ENCODE measurements around the gene AXIN1.
A peak's percentile ranks its signal among the peaks of the same experiment; 100 is the strongest.

Gene AXIN1

DNA sequence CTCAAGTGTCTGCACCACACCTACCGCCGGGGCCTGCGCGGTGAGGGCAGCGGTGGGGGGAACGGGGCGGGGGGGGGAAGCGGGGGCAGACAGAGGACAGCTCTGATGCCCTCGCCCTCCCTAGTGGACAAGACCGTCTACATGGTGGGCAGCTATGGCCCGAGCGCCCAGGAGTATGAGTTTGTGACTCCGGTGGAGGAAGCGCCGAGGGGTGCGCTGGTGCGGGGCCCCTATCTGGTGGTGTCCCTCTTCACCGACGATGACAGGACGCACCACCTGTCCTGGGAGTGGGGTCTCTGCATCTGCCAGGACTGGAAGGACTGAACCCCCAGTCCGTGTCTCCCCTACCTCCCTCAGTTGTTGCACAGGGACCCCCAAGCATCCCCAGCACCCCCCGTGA is 70.0 kb downstream of the AXIN1 start:
- peaks cover 24% of the 10 kb centered on the region for H3K27me3 ChIP-seq (ENCODE audit: insufficient read depth, poor library complexity, severe bottlenecking)
- no peak overlapping the region for H3K4me3 ChIP-seq (ENCODE audit: severe bottlenecking)
- H3K27ac ChIP-seq (ENCODE audit: poor library complexity, severe bottlenecking): no peak overlapping the region
- TF ChIP-seq, protein P1, sequence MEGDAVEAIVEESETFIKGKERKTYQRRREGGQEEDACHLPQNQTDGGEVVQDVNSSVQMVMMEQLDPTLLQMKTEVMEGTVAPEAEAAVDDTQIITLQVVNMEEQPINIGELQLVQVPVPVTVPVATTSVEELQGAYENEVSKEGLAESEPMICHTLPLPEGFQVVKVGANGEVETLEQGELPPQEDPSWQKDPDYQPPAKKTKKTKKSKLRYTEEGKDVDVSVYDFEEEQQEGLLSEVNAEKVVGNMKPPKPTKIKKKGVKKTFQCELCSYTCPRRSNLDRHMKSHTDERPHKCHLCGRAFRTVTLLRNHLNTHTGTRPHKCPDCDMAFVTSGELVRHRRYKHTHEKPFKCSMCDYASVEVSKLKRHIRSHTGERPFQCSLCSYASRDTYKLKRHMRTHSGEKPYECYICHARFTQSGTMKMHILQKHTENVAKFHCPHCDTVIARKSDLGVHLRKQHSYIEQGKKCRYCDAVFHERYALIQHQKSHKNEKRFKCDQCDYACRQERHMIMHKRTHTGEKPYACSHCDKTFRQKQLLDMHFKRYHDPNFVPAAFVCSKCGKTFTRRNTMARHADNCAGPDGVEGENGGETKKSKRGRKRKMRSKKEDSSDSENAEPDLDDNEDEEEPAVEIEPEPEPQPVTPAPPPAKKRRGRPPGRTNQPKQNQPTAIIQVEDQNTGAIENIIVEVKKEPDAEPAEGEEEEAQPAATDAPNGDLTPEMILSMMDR (IDR thresholded peaks at IDR 0.05; ENCODE audit: poor library complexity, severe bottlenecking): no peak
- ATAC-seq (ENCODE audit: low read depth) (no peak), DNase-seq (ENCODE audit: low spot score) (no peak)
- peaks cover 5% of the 10 kb centered on the region; the same call in 1 of the 2 replicates for H3K36me3 ChIP-seq (ENCODE audit: low read depth)
- no peaks in the 10 kb centered on the region for H3K9me3 ChIP-seq (ENCODE audit: severe bottlenecking)
- no peaks in the 10 kb centered on the region for H3K4me1 ChIP-seq (ENCODE audit: insufficient read depth, poor library complexity, severe bottlenecking)

DNA sequence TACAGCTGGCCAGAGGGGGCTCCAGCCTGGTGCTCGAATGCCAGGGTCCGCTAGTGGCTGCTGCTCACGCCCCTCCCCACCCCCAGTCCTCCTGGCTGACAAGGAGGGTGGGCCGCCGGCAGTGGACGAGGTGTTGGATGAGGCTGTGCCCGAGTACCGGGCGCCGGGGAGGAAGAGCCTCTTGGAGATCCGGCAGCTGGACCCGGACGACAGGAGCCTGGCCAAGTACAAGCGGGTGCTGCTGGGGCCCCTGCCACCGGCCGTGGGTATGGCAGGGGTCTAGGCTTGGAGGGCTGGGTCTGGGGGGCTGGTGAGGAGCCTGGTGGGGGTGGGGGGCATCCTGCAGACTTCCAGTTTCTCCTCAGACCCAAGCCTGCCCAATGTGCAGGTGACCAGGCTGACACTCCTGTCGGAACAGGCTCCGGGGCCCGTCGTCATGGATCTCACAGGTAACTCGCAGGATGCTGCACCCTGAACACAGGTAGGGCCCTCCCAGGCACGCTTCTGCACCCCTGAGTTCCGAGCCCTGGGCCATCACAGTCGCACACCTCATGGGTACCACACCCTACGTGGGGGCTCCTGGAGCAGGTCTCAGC is 70.8 kb downstream of the AXIN1 start:
- no peak overlapping the region for H3K4me3 ChIP-seq (ENCODE audit: severe bottlenecking)
- no peaks in the 10 kb centered on the region for H3K9me3 ChIP-seq (ENCODE audit: severe bottlenecking)
- H3K36me3 ChIP-seq (ENCODE audit: low read depth): no peaks in the 10 kb centered on the region
- TF ChIP-seq, protein P1 (IDR thresholded peaks at IDR 0.05; ENCODE audit: poor library complexity, severe bottlenecking): no peak
- DNase-seq (ENCODE audit: low spot score) (no peak), ATAC-seq (ENCODE audit: low read depth) (no peak)
- H3K27me3 ChIP-seq (ENCODE audit: insufficient read depth, poor library complexity, severe bottlenecking): peaks cover 24% of the 10 kb centered on the region
- no peak overlapping the region for H3K27ac ChIP-seq (ENCODE audit: poor library complexity, severe bottlenecking)
- no peaks in the 10 kb centered on the region for H3K4me1 ChIP-seq (ENCODE audit: insufficient read depth, poor library complexity, severe bottlenecking)

DNA sequence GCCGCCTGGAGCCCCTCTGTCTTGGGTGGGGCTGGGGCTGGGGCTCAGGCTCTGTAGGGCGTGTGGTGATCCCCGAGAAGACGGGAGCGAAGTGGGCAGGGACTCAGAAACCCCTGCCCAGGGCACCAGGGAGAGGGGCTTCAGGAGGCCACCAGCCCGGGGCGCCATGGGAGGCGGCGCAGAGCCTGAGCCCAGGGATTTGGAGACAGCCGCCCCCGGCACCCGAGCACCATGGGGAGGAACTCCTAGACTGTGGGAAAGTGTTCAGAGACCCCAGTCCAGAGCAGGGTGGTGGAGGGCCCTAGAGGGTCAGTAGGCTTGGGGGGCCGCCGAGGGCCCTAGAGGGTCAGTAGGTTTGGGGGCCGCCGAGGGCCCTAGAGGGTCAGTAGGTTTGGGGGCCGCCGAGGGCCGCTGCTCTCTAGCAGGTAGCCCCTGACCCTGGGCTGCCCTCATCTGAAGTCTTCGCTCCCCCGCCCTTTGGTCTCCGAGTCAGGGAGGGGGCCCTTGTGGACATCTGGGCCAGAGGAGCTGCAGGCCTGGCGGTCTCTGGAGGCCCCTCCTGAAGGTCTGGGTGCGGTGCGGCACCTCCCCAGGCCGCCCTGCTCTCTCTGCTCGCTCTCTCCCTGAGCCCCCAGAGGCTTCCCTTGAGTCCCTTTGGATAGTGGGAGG is 71.4 kb downstream of the AXIN1 start:
- Histone ChIP-seq H3K4me1 (ENCODE audit: insufficient read depth, poor library complexity, severe bottlenecking) (no peaks in the 10 kb centered on the region), H3K27me3 (ENCODE audit: insufficient read depth, poor library complexity, severe bottlenecking) (peaks cover 24% of the 10 kb centered on the region), H3K4me3 (ENCODE audit: severe bottlenecking) (no peak overlapping the region), H3K9me3 (ENCODE audit: severe bottlenecking) (no peaks in the 10 kb centered on the region), H3K27ac (ENCODE audit: poor library complexity, severe bottlenecking) (no peak overlapping the region), H3K36me3 (ENCODE audit: low read depth) (no peaks in the 10 kb centered on the region)
- no peak for ATAC-seq (ENCODE audit: low read depth)
- DNase-seq (ENCODE audit: low spot score): no peak
- TF ChIP-seq, protein P1 (IDR thresholded peaks at IDR 0.05; ENCODE audit: poor library complexity, severe bottlenecking): no peak

DNA sequence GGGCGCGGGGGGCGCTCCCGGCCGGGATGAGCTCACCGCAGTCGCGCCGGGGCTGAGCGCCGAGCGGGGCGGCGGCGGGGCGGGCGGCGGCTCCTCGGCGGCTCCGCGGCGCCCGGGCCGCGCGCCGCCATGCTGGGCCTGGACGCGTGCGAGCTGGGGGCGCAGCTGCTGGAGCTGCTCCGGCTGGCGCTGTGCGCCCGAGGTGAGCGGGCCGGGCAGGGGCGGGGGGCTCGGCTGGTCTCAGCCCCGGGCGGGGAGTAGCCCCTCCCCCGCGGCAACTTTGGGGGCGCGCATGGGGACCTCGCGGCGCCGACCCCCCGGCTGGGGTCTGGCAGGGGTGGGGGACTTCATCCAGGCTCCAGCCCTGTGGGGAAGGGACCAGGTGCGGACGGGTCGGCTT is 72.0 kb downstream of the AXIN1 start, which contains the start of gene ARHGDIG:
Gene ARHGDIG (plus strand): TSS at position 40 of the 400 bp plus-strand sequence. CDS start 90 bp downstream, at position 130.
- TF ChIP-seq, protein P1 (IDR thresholded peaks at IDR 0.05; ENCODE audit: poor library complexity, severe bottlenecking): no peak
- no peak within 1 kb of the TSS for H3K27ac ChIP-seq (ENCODE audit: poor library complexity, severe bottlenecking)
- H3K4me3 ChIP-seq (ENCODE audit: severe bottlenecking): peak within 1 kb of the TSS; percentile 12
- no peaks in the 10 kb centered on the region for H3K4me1 ChIP-seq (ENCODE audit: insufficient read depth, poor library complexity, severe bottlenecking)
- H3K27me3 ChIP-seq (ENCODE audit: insufficient read depth, poor library complexity, severe bottlenecking): peaks cover 24% of the 10 kb centered on the region
- no peak for DNase-seq (ENCODE audit: low spot score)
- no peaks in the 10 kb centered on the region for H3K36me3 ChIP-seq (ENCODE audit: low read depth)
- ATAC-seq (ENCODE audit: low read depth): no peak
- H3K9me3 ChIP-seq (ENCODE audit: severe bottlenecking): no peaks in the 10 kb centered on the region

DNA sequence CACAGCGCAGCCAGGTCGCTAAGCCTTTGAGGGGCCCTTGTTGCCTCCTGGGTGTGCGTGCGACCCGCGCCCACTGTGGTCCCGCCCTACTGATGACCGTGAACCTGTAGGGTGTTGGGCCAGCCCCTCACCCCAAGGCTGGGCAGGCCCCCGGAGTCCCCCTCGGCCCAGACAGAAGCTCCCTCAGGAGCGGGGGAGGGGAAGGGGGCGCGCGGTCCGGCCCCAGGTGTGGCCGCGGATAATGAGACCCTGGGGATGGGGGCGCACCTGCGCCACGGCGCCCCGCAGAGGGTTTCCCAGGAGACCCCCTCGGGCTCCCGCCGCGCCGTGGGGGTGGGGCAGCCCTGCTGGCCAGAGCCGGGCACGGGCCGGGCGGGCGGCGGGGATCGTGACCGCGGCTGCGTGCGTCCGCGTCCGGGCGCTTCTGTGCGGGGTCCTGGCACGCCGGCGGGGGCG is 72.5 kb downstream of the AXIN1 start:
- Histone ChIP-seq H3K4me3 (ENCODE audit: severe bottlenecking) (no peak overlapping the region), H3K4me1 (ENCODE audit: insufficient read depth, poor library complexity, severe bottlenecking) (no peaks in the 10 kb centered on the region), H3K36me3 (ENCODE audit: low read depth) (no peaks in the 10 kb centered on the region), H3K9me3 (ENCODE audit: severe bottlenecking) (no peaks in the 10 kb centered on the region), H3K27ac (ENCODE audit: poor library complexity, severe bottlenecking) (no peak overlapping the region), H3K27me3 (ENCODE audit: insufficient read depth, poor library complexity, severe bottlenecking) (peaks cover 24% of the 10 kb centered on the region)
- ATAC-seq (ENCODE audit: low read depth) (no peak), DNase-seq (ENCODE audit: low spot score) (no peak)
- TF ChIP-seq, protein P1 (IDR thresholded peaks at IDR 0.05; ENCODE audit: poor library complexity, severe bottlenecking): no peak
